Activated CD4-positive, alpha-beta T cell treated with anti-CD3 and anti-CD28 coated beads for 1 hour (primary cell): ENCODE measurements around the gene GTPBP3.

Experiments used
- DNase-seq: peaks from one replicate; pipeline ENCODE4 v3.0.0-alpha.2; 2020

The GTPBP3 gene

DNA sequence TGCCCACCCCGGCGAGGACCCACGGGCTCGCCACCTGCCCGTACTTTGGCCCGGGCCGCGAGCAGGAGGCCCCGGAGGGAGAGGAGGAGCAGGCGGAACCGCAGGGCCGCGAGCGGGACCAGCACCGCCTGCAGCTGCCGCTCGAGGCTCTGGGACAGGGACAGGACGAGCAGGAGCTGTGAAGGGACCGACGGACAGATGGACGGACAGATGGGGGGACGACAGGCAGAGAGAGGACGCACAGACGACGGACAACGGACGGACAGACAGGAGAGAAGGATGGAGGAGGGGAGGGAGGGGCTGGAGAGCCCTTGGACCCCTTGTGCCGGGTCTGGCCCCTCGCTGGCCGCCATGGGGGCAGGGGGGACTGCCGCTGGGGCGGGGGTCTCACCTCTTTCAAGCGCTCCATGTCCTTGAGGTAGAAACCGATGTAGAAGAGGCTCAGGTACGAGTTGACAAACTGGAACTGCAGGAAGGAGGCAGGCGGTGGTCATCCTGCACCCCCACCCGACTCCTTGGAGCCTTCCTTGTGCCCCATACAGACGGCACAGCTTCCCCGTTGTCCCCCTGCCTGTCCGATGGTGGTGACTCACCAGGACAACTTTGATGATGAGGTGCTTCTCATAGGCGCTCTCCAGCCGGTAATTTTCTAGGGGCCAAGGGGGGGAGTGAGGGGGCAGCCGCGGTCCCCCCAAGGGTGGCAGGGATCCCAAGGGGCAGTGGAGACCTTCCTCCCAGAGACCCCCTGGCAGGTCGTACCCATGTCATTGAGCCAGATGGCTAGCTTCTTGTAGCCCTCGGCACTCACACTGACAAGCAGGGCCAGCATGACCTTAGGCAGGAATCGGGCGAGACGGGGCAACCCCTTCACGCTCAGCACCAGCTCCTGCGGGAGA lies 7.7 kb upstream of the GTPBP3 start:
- DNase-seq = no peak

DNA sequence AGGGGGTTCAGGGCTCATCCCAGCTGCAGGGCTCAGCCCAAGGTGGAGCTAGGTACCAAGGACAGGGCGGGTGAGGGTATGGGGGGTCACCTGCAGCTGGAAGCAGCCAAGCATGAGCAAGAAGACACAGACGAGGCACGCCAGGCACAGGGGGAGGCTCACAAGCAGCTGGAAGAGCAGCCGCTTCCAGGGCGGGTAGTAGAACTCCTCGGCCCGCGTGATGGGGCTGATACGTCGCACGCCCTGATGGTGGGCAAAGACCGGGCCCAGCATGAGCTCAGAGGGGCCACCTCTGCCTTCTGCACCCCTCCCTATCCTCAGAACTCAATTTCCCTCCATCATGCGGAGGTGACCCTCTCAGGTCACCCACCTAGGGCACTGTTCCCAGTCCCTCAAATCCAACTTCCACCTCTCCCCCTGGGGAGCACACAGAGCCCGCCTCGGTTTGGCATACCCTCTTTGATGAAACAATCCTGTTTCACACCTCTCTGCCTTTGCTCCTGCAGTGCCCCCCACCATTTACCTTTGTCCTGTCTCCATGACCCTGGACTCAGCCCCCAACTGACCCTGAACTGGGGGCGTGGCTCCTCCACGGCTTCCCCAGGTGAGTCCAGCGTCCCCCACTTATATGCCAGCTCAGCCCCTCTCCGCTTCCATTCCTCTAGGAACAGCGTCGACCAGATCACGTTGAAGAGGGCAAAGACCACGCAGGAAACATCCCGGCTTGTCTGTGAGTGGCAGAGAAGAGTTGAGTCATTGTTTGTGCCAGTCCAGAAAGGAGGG lies 6.9 kb upstream of the GTPBP3 start:
- no peak for DNase-seq

DNA sequence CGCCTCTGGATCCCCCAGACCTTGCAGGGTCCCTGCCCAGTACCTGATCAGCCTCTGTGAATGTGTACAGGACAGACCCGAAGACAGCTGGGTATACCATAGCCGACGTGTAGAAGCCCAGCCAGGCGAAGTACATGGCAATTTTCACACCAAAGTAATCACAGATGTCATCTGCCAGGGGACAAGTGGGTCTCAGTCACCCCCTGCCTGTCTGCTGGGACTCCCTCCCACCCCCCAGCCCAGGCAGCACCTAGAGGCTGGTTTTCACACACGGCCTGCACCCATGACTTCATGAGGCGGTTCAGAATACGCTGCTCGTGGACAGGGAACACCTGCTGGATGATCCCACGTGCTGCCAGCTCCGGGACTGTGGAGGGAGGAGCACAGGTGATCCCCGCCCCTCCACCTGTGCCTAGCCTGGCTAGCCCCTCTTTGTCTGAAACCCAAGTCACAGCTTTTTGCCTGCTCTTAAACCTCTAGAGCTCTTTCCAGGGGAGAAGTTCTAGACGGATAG lies 6.3 kb upstream of the GTPBP3 start:
- DNase-seq = no peak

GRCh38 chr19:17332360-17332676 lies 5.0 kb upstream of the GTPBP3 start:
- no peak for DNase-seq

DNA sequence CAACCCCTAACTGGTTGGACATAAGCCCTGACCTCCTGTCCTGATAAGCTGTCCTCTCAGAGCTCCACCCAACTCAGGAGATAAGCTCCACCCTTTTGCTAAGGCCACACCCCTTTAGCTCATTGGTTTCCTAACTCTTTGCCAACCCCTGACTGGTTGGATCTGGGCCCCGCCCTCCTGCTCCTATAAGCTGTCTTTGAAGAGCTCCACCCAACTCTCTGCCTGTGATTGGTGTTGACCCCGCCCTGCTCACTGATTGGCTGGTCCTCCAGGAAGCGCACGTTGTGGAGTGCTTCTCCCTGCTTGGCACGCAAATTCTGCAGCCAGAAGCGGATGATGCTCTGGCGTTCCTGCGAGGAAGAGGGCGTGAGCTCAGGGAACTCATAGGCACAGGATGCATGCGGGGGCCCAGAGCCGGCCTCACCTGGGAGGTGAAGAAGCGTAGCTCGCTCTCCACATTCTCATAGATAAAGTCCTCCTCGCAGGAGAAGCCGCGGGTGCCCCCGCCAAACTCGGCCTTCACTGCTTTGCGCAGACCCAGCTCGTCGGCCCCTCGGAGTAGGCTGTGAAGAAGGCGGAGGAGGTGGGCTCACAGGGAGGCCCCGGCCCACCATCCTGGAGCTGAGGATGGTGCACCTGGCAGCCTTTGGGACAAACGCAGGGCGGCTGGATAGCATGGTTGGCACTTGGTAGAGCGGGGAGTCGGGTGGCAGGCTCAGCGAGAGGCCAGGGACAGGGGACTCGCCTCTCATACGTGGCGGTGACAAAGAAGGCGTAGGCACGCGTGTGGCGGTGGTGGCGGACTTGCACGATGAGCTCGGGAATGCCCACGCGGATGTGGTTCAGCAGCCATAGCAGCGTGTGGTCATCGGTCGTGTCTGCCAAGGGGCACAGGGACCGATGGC lies 4.4 kb upstream of the GTPBP3 start:
- DNase-seq = no peak

- peak; percentile 67 for DNase-seq
Observed at GRCh38 chr19:17333611-17334413, 3.5 kb upstream of the GTPBP3 start.

DNA sequence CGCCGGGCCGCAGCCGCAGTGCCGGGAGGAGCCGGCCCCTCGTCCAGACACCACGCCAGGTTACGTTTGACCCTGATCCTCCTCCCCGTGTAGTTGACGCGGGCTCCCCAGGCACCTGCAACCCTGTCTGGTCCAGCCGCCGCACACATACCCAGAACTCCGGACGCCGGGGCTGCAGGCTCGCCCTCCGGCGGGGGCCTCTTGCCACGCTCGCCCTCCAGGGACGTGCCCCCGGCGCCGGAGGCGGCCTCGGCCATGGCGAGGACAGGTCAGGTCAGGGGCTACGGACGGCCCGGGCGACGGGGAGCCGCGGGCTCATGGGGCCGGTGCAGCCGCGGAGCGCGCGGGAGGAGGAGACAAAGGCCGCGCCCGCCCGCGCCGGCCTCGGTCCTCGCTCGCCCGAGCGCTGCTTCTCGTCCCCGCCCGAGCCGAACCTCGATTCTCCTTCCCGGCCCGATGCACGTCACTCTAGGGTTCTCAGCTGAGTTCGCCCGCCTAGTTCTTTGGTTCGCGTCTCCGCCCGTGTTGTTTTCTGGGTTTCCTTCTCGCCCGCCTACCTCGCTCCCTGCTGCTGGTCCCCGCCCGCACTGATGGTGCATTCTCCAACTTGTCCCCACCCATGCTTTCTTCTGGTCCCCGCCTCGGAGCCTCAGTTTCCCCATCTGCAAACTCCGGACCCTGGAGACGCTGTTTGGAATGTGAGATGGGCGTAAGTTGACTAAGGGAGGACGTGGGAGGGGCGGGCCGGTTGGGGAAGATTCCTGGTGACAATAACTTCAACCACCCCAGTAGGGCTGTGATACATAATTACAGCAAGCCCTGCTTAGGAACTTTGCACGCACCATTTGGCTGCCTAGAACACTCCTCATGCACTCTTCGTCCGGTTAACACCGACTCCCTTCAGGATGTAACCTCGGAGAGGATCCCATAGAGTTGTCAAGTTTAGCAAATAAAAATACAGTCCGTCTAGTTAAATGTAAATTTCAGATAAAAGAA lies 2.6 kb upstream of the GTPBP3 start, which contains the start of gene ANO8:
ANO8 (minus strand) TSS at position 442 of the 996 bp plus-strand sequence; CDS start at position 257, 185 bp downstream.
- peak; percentile 91 for DNase-seq

- DNase-seq = no peak
Observed at GRCh38 chr19:17335575-17335974, 1.8 kb upstream of the GTPBP3 start.

GRCh38 chr19:17337675-17338432 lies 501 bp downstream of the GTPBP3 start:
- DNase-seq = no peak

DNA sequence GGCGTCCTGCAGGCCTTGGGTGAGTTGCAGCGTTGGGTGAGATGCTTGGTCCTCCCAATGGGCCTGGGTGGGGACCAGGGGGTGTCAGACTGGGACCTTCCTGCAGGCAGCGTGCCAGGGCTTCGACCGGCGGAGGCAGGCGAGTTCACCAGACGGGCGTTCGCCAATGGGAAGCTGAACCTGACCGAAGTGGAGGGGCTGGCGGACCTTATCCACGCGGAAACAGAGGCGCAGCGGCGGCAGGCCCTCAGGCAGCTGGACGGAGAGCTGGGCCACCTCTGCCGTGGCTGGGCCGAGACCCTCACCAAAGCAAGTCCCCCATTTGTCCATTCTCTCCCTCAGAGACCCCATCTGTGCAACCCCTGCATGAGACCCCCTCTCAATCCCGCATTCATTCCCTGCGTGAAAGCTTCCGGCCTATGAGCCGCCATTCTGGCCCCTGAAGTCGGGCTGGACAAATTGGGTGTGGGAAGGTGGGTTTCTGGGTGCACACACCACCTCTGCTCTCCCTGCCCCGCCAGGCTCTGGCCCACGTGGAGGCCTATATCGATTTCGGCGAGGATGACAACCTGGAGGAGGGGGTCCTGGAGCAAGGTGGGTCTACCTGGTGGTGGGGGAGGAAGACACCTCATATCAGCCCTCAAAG lies 1.2 kb downstream of the GTPBP3 start:
- DNase-seq = no peak

GRCh38 chr19:17339088-17339741 lies 1.9 kb downstream of the GTPBP3 start:
- DNase-seq = no peak

DNA sequence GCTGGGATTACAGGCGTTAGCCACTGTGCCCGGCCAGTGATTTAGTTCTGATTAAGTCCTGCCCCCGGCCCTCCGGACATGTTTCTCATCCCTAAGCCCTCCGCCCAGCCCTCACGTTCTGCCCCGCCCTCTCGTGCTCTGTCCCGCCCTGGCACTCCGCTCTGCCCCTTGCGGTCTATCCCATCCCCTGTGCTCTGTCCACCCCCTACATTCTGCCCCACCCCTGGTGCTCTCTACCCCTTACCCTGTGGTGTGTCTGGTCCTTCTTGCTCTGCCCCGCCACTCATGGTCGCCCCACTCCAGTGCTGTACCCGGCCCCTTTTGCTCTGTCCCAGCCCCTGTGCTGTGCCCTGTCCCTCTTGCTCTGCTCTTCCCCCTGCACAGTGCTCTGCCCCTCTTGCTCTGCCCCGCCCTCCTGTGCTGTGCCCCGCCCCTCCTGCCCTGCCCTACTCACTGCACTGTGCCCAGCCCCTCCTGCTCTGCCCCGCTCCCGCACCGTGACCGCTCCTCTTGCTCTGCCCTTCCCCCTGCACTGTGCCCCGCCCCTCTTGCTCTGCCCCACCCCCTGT lies 3.0 kb downstream of the GTPBP3 start:
- DNase-seq = no peak

GRCh38 chr19:17340871-17341357 lies 3.6 kb downstream of the GTPBP3 start:
- no peak for DNase-seq

- no peak for DNase-seq
Observed at GRCh38 chr19:17341386-17341785, 4.0 kb downstream of the GTPBP3 start.

- no peak for DNase-seq
Observed at GRCh38 chr19:17341845-17342244, 4.5 kb downstream of the GTPBP3 start.

DNA sequence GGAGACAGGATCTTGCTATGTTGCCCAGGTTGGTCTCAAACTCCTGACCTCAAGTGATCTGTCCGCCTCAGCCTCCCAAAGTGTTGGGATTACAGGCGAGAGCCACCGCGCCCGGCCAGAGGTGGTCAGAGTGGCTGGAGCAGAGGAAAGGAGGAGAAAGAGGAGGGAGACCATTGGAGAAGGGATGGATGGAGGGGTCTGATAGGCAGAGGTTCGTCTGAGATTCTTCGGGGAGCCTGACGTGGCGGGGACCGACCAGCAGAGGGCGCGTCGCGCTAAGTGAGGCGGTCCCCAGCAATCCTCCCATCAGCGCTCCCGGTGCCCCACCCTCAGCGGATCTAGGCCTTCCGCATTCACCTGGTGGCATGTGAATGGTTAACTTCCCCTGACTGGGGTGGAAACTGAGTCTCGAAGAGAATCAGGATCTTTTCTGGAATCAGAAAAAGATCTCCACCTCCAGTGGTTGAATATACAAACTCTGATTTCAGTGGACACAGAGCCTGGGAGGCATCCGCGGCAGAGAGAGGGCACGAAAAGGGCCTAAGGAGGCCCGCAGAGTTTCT lies 8.8 kb downstream of the GTPBP3 start:
- peak; percentile 63 for DNase-seq

DNA sequence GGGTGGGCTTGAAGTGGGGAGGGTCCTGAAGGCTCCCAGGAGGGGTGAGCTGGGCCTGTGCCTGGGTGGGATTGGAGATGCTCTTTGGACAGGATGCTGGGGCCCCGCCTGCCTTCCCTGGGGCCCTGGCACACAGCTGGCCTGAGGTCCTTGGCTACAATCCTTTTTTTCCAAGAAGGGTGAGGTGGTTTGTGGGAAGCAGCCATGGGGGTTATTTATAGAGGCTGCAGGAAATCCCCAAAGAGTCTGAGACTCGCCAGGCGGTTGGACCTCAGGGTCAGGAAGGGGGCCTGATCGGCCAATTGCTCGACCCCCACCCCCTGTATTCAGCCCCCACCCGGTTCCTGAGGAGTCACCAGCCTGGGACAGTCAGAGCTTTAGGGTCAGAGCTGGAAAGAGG lies 10.0 kb downstream of the GTPBP3 start:
- no peak for DNase-seq

- DNase-seq = no peak
Observed at GRCh38 chr19:17347877-17348276, 10.5 kb downstream of the GTPBP3 start.
